AG09319 (cell line): ENCODE data around the gene THSD7B.

Experiments used
- DNase-seq: peaks from one replicate; pipeline ENCODE4 v3.0.0-alpha.2; 2010; ENCODE audit warnings: low read depth; ENCODE audit errors: extremely low read depth
- CTCF ChIP-seq: IDR thresholded peaks from 2 replicates; pipeline ENCODE4 v1.5.1; 2011; ENCODE audit warnings: low read depth, mild to moderate bottlenecking, inconsistent platforms, low read length, moderate library complexity

The THSD7B gene

DNA sequence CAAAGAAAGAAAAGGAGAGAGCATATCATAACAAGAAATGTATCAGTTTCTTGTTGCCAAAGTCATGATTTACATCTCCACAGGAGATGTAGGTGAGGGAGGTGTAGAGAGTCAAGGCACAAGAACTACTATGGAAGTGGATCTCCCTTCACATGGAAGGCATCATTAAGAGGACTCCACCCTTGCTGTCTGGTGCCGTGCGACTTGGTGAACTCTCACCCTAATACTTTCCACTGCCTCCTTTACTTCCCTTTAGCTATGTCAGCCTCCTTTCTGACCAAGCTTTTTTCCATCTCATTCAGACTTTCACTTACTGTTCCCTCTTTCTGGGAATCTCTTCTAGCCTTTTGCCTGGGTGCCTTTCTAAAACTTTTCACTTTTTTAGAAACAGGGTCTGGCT is 490.0 kb downstream of the THSD7B start:
- DNase-seq: no peak
- TF ChIP-seq CTCF: no peak

DNA sequence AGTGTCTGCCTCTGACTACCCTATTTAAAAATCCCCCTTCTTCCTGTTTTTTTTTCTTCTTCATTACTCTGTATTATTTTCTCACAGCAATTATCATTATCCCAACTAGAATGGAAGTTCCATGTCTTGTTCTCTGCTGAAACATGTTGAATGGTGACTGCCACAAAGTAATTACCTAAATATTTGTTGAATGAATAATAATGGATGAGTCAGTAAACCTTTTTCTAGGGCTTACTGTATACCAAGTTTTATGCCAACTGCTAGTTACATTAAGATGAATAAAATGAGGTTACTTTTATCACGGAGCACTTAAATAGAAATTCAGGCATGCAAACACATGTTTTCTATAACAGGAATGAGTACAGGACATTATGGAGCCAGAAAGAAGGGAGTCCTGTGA is 490.6 kb downstream of the THSD7B start:
- no peak for TF ChIP-seq CTCF

DNA sequence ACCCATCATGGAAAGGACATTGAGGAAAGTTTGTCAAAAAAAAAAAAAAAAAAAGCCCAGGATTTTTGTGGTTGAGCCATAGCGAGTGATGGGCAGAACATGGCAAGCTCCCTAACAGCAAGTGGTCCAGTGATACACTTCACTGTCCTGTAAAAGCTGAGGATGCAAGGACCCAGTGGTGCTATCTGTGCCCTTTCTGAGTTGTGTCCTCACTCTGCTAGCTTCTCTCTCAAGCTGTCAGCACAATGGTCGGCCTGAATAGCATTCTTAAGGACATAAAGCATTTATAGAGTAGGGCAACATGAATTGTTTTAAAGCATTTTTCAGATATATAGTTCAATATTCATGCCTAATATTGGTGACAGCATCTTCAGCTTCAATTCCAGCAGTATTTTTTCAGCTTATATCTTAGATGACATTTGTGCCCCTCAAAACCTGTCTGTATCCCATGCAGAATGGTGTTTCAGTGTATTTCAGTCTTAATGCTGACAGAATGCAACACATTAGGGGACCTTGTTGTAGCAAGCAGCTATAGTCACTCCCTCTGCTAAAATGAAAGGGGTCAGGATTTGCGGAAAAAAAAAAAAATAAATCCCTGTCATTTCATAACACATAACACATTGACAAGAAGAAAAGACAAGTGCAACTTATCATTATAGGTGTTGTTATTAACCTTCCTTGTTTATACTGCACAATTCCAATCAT is 496.7 kb downstream of the THSD7B start:
- DNase-seq: no peak
- no peak for TF ChIP-seq CTCF

More for the DNA sequence above, 490.6 kb downstream of the THSD7B start:
- DNase-seq: no peak

DNA sequence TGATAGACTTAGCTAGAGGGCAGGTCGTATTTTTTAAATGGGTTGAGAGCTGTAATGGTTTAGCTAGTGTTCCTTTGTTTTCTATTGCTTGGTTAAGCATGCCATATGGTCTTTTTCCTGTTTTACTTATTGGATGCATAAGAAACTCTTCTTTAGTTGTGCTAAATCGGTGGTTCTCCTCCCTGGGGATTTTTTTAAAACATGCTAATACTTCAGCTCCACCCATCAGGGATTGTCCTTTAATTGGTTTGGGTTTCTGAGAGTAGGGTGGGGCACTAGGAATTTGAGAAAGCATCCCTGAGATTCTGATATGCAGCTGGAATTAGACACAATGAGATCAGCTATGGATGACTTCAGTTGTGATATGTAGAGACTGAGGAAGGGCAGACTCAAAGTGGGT is 497.2 kb downstream of the THSD7B start:
- no peak for DNase-seq
- TF ChIP-seq CTCF: no peak

DNA sequence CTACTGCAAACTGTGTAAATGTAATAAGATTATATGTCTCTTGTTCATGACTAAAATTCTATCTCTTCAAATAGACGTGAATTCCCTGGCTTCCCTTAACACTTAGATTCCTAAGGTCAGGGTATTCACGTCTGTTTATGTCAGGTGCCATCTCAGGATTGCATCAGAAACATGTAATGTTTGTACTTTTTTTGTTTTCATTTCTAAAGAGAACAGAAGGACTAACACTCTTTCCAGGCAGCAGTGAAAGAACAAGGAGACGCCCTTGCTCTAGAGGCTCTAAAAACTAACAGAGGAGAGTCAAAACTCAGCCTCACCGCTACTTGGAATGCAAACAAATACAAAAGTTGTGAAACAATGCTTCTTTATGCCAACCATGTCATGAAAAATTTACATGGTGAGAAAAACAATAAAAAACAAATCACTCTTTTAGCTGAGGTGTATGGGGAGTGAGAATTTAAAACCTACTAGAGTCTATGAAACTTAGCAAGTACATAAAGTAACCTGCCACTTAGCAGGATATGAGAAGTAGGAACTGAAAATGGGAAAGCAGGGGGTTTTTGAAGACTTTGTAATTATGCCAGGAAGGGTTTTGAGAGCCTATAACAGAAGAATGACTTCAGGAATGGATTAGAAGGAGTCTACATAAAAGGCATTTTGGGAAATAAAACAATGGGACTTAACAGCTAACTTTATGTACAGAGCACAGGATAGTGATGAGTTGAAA is 522.7 kb downstream of the THSD7B start:
- no peak for TF ChIP-seq CTCF
- no peak for DNase-seq

GRCh38 chr2:137291836-137292570 is 526.7 kb downstream of the THSD7B start:
- DNase-seq: no peak

More at GRCh38 chr2:137291836-137292570, 526.7 kb downstream of the THSD7B start:
- TF ChIP-seq CTCF: no peak
